Activated naive CD8-positive, alpha-beta T cell treated with anti-CD3 and anti-CD28 coated beads, Interleukin-2, amount 10 ng/mL, durations not matched to agents 7 days and 5 days (primary cell): ENCODE data around the gene BCHE. TPM values are rescaled to one million over a fixed set of nuclear protein-coding genes. Genes with fewer than 3 reads are reported as not detected.

Source experiments
- ATAC-seq: fragments of 150-1000 bp; cut with Tn5 transposase; one replicate; pipeline ENCODE4 v1.10.0; 2021; ENCODE audit warnings: low read depth, moderate library complexity
- POLR2A ChIA-PET: fragments of 350-600 bp; sonication (Branson Sonifier 250); formaldehyde crosslinking; loops from one replicate; lab custom pipeline; 2021; ENCODE audit warnings: antibody characterized with exemption; lab: Charles Lee
- DNase-seq: peaks from one replicate; pipeline ENCODE4 v3.0.0; 2021
- H3K27ac Mint-ChIP-seq: one replicate; pipeline ENCODE4 v1.8.0; 2022; ENCODE audit warnings: mild to moderate bottlenecking, mixed read lengths
- H3K27me3 Mint-ChIP-seq: one replicate; pipeline ENCODE4 v1.8.0; 2022; ENCODE audit warnings: mild to moderate bottlenecking, moderate library complexity, mixed read lengths
- H3K36me3 Mint-ChIP-seq: one replicate; pipeline ENCODE4 v1.8.0; 2021; ENCODE audit warnings: mild to moderate bottlenecking, mixed read lengths
- H3K4me1 Mint-ChIP-seq: one replicate; pipeline ENCODE4 v1.8.0; 2021; ENCODE audit warnings: mixed read lengths
- H3K4me3 Mint-ChIP-seq: one replicate; pipeline ENCODE4 v1.8.0; 2022; ENCODE audit warnings: mild to moderate bottlenecking, moderate library complexity, mixed read lengths
- H3K9me3 Mint-ChIP-seq: one replicate; pipeline ENCODE4 v1.8.0; 2021; ENCODE audit warnings: mixed read lengths
- total RNA-seq, 2 experiments: library from RNA; stranded (reverse); gene quantifications; one replicate each; pipeline ENCODE4 v1.2.3, GENCODE V29; 2021

BCHE gene
- total RNA-seq: not detected

DNA sequence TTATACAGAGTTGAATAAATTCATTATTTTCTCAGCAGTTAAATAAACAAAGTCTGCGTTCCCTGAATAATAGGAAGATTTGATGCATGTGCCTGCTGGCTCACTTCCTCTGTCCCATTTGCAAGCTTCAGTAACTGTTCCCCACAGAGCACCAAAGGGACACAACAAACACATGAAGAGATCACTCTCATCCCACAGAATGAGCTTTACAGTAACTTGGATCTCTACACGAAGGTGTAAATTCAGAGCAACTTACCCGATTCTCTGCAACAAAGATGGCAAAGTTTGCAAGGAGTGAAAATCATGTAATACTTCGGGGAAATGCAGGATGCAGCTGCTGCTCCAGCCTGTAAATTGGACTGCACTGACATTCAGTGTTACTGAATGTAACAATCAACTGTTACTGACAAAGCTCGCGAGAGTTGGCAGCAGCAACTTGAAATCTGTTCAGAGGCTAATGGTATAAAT lies at the start of gene BCHE:
BCHE (minus strand) TSS at position 366 of the 468 bp plus-strand sequence. CDS start 6,390 bp downstream, outside the sequence.
- POLR2A ChIA-PET: no interaction called here
- no peaks in the 10 kb centered on the region for H3K9me3 Mint-ChIP-seq
- ATAC-seq (no peak), DNase-seq (no peak)
- H3K4me3 Mint-ChIP-seq: no peak within 1 kb of the TSS
- no peaks in the 10 kb centered on the region for H3K36me3 Mint-ChIP-seq
- no peaks in the 10 kb centered on the region for H3K27me3 Mint-ChIP-seq
- no peak within 1 kb of the TSS for H3K27ac Mint-ChIP-seq
- no peaks in the 10 kb centered on the region for H3K4me1 Mint-ChIP-seq

DNA sequence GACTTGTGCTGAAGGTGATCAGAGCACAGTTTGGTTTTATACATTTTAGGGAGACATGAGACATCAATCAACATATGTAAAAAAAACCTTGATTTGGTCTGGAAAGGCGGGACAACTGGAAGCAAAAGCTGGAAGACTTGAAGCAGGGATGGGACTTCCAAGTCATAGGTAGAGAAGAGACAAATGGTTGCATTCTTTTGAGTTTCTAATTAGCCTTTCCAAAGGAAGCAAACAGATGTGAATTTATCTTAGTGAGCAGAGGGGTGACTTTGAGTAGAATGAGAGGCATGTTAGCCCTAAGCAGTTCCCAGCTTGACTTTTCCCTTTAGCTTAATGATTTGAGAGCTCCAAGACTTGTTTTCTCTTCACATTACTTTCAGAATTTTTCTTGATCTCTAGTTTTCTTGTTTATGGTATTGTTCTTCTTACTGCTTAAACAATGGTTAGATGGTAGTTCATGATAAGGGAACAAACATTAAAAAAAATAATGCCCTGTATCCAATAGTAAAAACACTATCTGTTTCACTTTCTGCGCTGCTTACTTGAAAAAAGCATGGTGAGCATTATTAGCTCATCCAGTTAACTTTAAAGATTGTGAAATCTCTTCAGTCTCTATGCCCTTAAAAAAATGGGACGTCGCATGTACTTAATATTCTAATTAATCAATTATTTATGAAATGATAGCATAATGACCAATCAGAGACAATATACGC lies 48.5 kb upstream of the BCHE start:
- DNase-seq: no peak
- no peaks in the 10 kb centered on the region for H3K4me1 Mint-ChIP-seq
- H3K9me3 Mint-ChIP-seq: no peaks in the 10 kb centered on the region
- POLR2A ChIA-PET: no interaction called here
- no peaks in the 10 kb centered on the region for H3K36me3 Mint-ChIP-seq
- no peak overlapping the region for H3K27ac Mint-ChIP-seq
- no peaks in the 10 kb centered on the region for H3K27me3 Mint-ChIP-seq
- no peak overlapping the region for H3K4me3 Mint-ChIP-seq
- ATAC-seq: no peak

DNA sequence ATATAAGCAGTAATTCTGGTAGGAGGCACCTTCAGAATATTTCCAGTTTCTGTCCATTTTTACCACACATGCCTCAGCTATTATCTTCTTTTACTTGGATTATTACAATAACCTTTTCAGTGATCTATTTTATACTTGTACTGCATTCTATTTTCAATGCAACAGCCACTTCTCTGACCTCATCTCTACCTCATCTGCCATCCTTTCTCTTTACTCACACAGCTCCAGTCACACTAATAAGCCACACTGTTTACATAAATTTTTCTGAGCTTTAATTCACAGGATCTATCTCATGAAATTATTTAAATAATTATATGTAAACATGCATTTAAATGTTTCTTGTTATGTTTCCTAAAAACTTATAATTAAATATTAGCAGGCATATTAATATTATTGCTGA lies 47.3 kb upstream of the BCHE start:
- Mint-ChIP-seq H3K27ac (no peak overlapping the region), H3K4me1 (no peaks in the 10 kb centered on the region), H3K36me3 (no peaks in the 10 kb centered on the region), H3K9me3 (no peaks in the 10 kb centered on the region), H3K4me3 (no peak overlapping the region), H3K27me3 (no peaks in the 10 kb centered on the region)
- DNase-seq (no peak), ATAC-seq (no peak)
- POLR2A ChIA-PET: no interaction called here

DNA sequence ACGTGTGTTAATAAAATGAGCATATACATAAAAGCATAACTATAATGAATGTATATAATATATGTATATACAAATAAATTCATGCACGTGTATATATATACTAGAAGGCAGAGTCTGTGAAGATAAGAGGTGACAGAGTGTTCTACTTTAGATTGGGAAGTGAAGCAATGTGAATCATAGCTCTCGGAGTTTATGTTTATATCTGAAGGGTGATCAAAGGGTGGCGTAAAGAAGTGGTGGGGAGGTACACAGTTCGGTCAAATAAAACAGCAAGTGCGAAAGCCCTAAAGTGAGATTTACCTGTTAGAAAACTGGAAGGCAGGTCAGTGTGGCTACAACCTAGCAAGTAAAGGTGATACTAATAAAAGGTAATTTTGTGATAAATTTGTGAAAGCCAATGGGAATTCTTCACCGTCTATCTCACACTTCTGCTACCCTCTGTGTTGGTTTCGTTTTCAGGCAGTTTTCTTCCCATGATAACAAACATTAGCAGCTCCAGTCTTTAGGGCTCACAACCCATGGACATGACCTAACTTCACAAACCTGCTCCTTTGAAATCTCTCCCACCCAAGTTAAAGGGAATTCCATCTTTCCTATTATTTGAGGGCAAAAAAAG lies 46.7 kb upstream of the BCHE start:
- Mint-ChIP-seq H3K36me3 (no peaks in the 10 kb centered on the region), H3K4me3 (no peak overlapping the region), H3K27me3 (no peaks in the 10 kb centered on the region), H3K4me1 (no peaks in the 10 kb centered on the region), H3K9me3 (no peaks in the 10 kb centered on the region), H3K27ac (no peak overlapping the region)
- ATAC-seq (no peak), DNase-seq (no peak)
- POLR2A ChIA-PET: no interaction called here

DNA sequence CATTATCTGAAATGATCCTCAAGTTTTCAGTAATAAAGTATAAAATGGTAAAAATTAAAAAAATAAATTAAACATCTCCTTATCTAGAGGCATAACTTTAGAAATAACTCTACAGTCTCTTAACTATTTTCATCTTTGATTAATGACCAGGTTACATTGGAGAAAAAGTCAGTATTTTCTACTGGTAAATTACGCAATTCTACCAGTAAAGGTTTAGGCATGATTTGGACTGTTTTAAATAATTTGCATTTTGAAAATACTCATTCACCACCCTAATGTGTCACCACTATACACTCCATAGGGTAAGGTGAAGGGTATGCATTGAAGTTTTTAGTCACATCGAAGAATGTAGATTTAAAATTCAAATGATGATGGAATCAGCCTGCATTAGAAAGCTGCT lies 45.9 kb upstream of the BCHE start:
- ATAC-seq: no peak
- H3K9me3 Mint-ChIP-seq: no peaks in the 10 kb centered on the region

DNA sequence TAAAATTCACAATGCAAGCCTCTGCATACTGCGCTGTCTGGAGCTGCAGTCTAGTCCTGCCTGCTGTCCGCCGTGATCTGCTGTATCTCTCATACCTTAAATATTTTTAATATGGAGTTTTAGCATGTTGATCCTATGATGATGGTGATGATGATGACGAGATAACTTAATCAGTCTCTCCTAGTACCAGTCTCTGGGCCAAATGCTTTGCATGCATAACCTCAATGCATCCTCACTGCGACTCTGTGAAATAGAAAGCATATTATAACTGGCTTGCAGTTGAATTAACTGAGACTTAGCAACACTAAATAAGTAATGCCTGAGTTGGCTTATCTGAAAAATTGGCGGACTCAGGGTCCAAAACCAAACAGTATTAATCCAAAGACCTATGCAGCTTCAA lies 38.4 kb upstream of the BCHE start:
- ATAC-seq: no peak
- no peak for DNase-seq
- no peak overlapping the region for H3K27ac Mint-ChIP-seq
- no peaks in the 10 kb centered on the region for H3K27me3 Mint-ChIP-seq
- H3K36me3 Mint-ChIP-seq: no peaks in the 10 kb centered on the region
- POLR2A ChIA-PET: no interaction called here
- peaks cover 7% of the 10 kb centered on the region for H3K9me3 Mint-ChIP-seq
- no peaks in the 10 kb centered on the region for H3K4me1 Mint-ChIP-seq
- no peak overlapping the region for H3K4me3 Mint-ChIP-seq

More for the DNA sequence above, 45.9 kb upstream of the BCHE start:
- H3K27me3 Mint-ChIP-seq: no peaks in the 10 kb centered on the region
- no peak overlapping the region for H3K27ac Mint-ChIP-seq
- POLR2A ChIA-PET: no interaction called here
- H3K4me1 Mint-ChIP-seq: no peaks in the 10 kb centered on the region
- H3K36me3 Mint-ChIP-seq: no peaks in the 10 kb centered on the region
- no peak for DNase-seq
- H3K4me3 Mint-ChIP-seq: no peak overlapping the region

DNA sequence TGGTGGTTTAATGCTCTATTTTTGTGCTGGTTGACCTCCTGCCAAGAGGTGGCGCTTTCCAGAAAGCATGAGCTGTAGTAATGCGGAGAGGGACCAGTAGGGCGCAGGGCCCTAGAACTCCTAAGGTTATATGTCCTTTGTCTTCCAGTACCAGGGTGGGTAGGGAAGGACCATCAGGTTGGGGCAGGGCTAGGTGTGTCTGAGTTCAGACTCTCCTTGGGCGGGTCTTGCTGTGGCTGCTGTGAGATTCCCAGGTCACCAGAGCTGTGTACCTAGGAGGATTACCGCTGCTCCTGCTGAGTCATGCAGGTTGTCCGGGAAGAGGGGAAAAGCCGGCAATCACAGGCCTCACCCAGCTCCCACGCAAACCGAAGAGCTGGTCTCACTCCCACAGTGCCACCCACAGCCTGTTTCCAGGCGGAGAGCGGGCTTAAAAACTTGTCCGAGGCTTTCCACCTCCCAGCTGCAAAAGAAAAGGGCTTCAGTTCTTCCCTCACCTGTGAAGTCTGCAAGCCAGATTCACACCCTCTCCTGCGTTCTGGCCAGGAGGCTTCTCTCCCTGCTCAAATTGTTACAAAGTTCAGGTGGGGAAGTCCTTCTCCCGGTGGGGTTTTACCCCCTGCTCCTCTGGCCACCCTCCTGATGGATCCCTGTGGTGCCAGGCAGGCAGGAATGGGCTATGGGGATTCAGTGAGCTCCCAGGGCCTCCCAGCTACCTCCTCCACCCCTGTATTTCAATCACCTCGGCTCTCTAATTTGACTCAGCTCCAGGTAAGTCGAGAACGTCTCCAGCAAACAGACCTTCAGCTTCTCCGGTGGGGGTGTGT lies 37.7 kb upstream of the BCHE start:
- Mint-ChIP-seq H3K4me1 (no peaks in the 10 kb centered on the region), H3K36me3 (no peaks in the 10 kb centered on the region), H3K27ac (no peak overlapping the region), H3K4me3 (no peak overlapping the region), H3K27me3 (no peaks in the 10 kb centered on the region), H3K9me3 (peaks cover 10% of the 10 kb centered on the region)
- ATAC-seq: no peak
- POLR2A ChIA-PET: no interaction called here
- DNase-seq: no peak

DNA sequence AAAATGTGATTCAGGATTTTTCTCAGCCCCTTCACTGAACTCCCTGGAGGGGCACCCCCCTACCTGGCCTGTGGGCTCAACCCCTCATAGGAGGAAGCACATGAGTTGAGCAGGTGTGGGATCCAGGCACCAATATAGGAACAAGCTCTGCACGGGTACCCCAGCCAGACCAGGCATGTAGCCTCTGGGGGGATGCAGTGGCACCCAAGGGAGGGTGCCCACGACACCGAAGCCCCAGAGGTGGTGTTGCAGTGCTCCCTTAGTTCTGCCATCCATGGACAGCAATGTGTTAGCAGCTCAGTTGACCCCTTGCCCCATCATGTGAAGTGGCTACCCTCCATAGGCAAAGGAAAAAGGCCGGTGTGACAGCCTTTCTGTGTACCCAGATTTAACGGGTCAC lies 30.9 kb upstream of the BCHE start:
- Mint-ChIP-seq H3K4me3 (no peak overlapping the region), H3K4me1 (no peaks in the 10 kb centered on the region), H3K27me3 (no peaks in the 10 kb centered on the region), H3K27ac (no peak overlapping the region), H3K36me3 (no peaks in the 10 kb centered on the region), H3K9me3 (peaks cover 11% of the 10 kb centered on the region)
- DNase-seq (no peak), ATAC-seq (no peak)
- POLR2A ChIA-PET: no interaction called here

DNA sequence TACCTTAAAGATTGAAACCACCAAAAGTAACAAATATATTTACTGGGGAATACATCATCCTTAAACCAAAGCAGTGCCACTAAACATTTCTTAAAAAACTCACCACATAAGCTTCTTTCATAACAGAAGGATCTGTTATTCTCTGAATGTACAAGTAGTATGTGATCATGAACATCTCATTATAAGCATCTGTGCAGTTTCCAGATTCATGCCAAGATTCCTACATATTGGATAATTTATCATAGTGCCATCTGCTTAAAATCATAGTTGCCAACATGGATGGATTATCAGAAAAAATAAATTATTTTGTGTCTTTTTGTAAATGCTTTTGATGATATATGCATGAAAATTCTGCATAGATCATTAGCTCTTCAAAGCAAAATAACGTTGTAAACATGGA lies 21.8 kb upstream of the BCHE start:
- H3K4me3 Mint-ChIP-seq: no peak overlapping the region
- no peak overlapping the region for H3K27ac Mint-ChIP-seq
- H3K4me1 Mint-ChIP-seq: no peaks in the 10 kb centered on the region
- H3K9me3 Mint-ChIP-seq: no peaks in the 10 kb centered on the region
- H3K36me3 Mint-ChIP-seq: no peaks in the 10 kb centered on the region
- peaks cover 2% of the 10 kb centered on the region for H3K27me3 Mint-ChIP-seq
- POLR2A ChIA-PET: no interaction called here
- DNase-seq (no peak), ATAC-seq (no peak)

DNA sequence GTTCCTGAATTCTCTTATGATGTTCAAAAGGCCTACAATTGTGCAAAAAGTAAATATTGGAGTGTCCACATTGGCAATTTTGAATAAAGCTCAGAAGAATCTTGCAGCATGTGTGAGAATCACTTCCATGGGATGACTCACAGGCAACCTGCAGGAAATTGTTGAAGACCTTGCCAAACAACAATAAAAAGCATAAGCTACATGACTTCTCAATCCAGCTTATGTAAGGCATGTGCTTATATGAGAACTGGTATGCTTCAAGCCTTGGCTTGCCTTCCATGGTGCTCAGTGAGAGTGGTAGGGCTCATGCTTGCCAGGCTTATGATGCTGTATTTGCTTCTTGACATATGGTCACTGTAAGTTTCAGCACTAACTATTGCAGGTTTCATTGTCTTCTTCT lies 18.4 kb upstream of the BCHE start:
- H3K27ac Mint-ChIP-seq: no peak overlapping the region
- POLR2A ChIA-PET: no interaction called here
- DNase-seq: no peak
- H3K9me3 Mint-ChIP-seq: no peaks in the 10 kb centered on the region
- no peak overlapping the region for H3K4me3 Mint-ChIP-seq
- peaks cover 2% of the 10 kb centered on the region for H3K27me3 Mint-ChIP-seq
- H3K36me3 Mint-ChIP-seq: no peaks in the 10 kb centered on the region
- no peak for ATAC-seq
- no peaks in the 10 kb centered on the region for H3K4me1 Mint-ChIP-seq

DNA sequence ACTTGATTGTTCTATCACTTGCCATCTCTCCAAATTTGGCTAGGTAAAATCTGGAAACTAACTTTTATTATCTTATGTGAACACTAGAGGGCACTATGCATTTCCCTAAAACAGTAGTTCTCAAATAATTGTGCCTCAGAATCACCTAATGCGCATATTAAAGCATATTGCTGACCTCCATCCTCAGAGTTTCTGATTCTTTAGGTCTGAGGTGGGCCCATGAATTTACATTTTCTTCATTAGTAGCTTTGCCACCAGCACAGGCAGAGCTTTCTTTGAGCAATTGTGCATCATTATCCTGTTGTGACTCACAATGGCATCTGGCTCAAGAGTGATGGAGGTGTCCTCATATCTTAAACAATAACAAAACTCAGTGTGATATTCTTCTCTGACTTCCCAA lies 17.5 kb upstream of the BCHE start:
- POLR2A ChIA-PET: no interaction called here
- Mint-ChIP-seq H3K9me3 (no peaks in the 10 kb centered on the region), H3K4me3 (no peak overlapping the region), H3K36me3 (no peaks in the 10 kb centered on the region), H3K27me3 (peaks cover 2% of the 10 kb centered on the region), H3K4me1 (no peaks in the 10 kb centered on the region), H3K27ac (no peak overlapping the region)
- ATAC-seq: no peak
- DNase-seq: no peak

DNA sequence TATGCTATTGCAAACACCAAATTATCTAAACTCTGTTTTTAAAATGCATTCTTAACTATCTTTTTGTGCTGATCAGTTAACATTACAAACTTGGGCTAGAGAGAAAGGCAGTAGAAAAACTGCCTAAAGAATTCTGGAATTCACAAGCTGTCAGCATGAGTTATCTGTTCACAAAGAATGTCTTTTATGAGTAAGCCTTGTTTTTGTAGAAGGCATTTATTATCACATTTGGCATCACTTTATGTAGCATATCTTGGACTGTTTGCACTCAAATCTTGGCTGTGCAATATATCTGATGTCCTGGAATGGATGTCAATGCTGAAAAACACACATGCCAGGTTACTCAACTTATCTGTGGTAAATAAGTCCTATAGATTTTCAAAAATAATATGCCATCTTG lies 15.5 kb upstream of the BCHE start:
- Mint-ChIP-seq H3K9me3 (no peaks in the 10 kb centered on the region), H3K4me1 (no peaks in the 10 kb centered on the region), H3K4me3 (no peak overlapping the region), H3K27me3 (peaks cover 2% of the 10 kb centered on the region), H3K36me3 (no peaks in the 10 kb centered on the region), H3K27ac (no peak overlapping the region)
- DNase-seq (no peak), ATAC-seq (no peak)
- POLR2A ChIA-PET: no interaction called here

DNA sequence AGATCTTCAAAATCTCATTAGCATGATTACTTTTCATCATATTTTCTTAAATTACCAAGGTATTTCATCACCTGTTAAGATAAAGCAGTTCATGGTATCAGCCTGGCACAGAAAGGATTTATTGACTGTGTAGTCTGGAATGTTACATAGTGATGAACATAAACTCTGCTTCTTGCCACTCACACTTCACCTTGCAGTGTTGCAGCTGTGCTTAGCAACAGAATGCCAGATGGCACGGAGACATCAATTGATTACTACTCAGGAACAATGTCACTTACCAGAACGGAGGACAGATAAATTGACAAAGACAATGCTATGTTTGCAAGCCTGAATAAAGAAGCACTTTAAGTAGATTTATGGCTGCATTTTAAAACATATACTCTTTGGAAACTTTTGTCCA lies 15.0 kb upstream of the BCHE start:
- no peak for ATAC-seq
- Mint-ChIP-seq H3K27me3 (no peaks in the 10 kb centered on the region), H3K4me3 (no peak overlapping the region), H3K9me3 (no peaks in the 10 kb centered on the region), H3K27ac (no peak overlapping the region), H3K4me1 (no peaks in the 10 kb centered on the region), H3K36me3 (no peaks in the 10 kb centered on the region)
- no peak for DNase-seq
- POLR2A ChIA-PET: no interaction called here

DNA sequence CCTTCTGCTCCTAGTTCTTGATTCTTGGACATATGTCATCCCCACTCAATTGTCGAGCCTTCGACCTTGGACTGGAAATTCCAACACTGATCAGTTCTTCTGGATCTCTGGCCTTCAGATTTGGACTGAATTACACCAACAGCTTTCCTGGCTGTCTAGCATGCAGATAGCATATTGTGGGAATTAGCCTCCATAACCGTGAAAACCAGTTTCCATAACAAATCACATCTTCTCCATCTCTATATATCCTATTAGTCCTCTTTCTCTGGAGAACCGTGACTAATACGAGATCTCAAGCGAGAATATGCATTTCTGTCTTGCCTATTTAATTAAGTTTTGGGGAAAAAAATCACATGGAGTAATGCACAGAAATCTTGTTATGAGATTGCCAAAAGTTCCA lies 8.8 kb upstream of the BCHE start:
- Mint-ChIP-seq H3K4me3 (no peak overlapping the region), H3K27ac (no peak overlapping the region), H3K9me3 (no peaks in the 10 kb centered on the region), H3K4me1 (no peaks in the 10 kb centered on the region), H3K36me3 (no peaks in the 10 kb centered on the region), H3K27me3 (no peaks in the 10 kb centered on the region)
- POLR2A ChIA-PET: no interaction called here
- ATAC-seq: no peak
- DNase-seq: no peak
